A549 (cell line): ENCODE data around the gene MS4A6E. TPM values are rescaled to one million over a fixed set of nuclear protein-coding genes. Genes with fewer than 3 reads are reported as not detected.

Experiments
- ATAC-seq, 2 experiments: fragments of 200-7000 bp in 1 of 2; fragments of >200 bp in 1 of 2; cut with Nextera tagmentation in 1 of 2; cut with Tn5 transposase in 1 of 2; 3 replicates each; pipeline versions ENCODE4 v1.8.0 to v1.9.1; 2018 to 2020; ENCODE audit warnings: mild to moderate bottlenecking in 1 of 2, moderate library complexity in 1 of 2
- CTCF ChIA-PET: fragments of 300-600 bp; sonication (Branson Sonifier 250); formaldehyde crosslinking; extraction: SDS; loops from one replicate; lab custom pipeline; 2021; ENCODE audit warnings: antibody characterized with exemption, inconsistent platforms; lab: Yijun Ruan, JAX
- POLR2A ChIA-PET: fragments of 350-600 bp; formaldehyde crosslinking; extraction: SDS; loops from one replicate; lab custom pipeline; 2021; ENCODE audit warnings: antibody characterized with exemption, inconsistent platforms; lab: Yijun Ruan, JAX
- DNase-seq, 2 experiments: peaks; one replicate each; pipeline versions ENCODE4 v3.0.0 to v3.0.0-alpha.2; 2011 to 2016; ENCODE audit warnings: low read depth in 1 of 2, low spot score in 1 of 2
- FAIRE-seq: peaks from 2 replicates; lab custom pipeline; 2011; peaks lifted over from hg19 to GRCh38; lab: Jason Lieb, UNC
- H3K27ac ChIP-seq, 2 experiments: fragments of >200 bp; sonication (Bioruptor Twin); formaldehyde crosslinking; 3 replicates each; pipeline ENCODE4 v1.5.1; 2016 to 2017
- H3K4me1 ChIP-seq: fragments of >200 bp; sonication (Bioruptor Twin); formaldehyde crosslinking; 3 replicates; pipeline ENCODE4 v1.6.1; 2016
- H3K4me2 ChIP-seq: fragments of >200 bp; sonication (Bioruptor Twin); formaldehyde crosslinking; 3 replicates; pipeline ENCODE4 v1.6.1; 2016
- H3K4me3 ChIP-seq: fragments of >200 bp; sonication (Bioruptor Twin); formaldehyde crosslinking; 3 replicates; pipeline ENCODE4 v1.5.1; 2016
- H3K9me3 ChIP-seq: fragments of >200 bp; sonication (Bioruptor Twin); formaldehyde crosslinking; 3 replicates; pipeline ENCODE4 v1.6.1; 2016
- BHLHE40 ChIP-seq: IDR thresholded peaks from 2 replicates; pipeline ENCODE4 v1.6.1; 2012; ENCODE audit warnings: low read depth, low read length, inconsistent platforms
- CEBPB ChIP-seq, 2 experiments: fragments of >200 bp in 1 of 2; sonication (Bioruptor Twin) in 1 of 2; formaldehyde crosslinking in 1 of 2; IDR thresholded peaks; 2 replicates each; pipeline ENCODE4 v1.6.1; 2012 to 2016
- EP300 ChIP-seq, 2 experiments: fragments of >200 bp; sonication (Bioruptor Twin); formaldehyde crosslinking; IDR thresholded peaks; 2 replicates in 1 of 2; 3 replicates in 1 of 2; pipeline ENCODE4 v1.6.1; 2016 to 2017
- ESRRA ChIP-seq: fragments of 150-350 bp; IDR thresholded peaks from 2 replicates; pipeline ENCODE4 v1.6.1; 2014; ENCODE audit warnings: mild to moderate bottlenecking, low read length, borderline replicate concordance
- FOSL2 ChIP-seq, 2 experiments: fragments of 450-650 bp in 1 of 2; fragments of >200 bp in 1 of 2; sonication (Bioruptor Twin) in 1 of 2; formaldehyde crosslinking; IDR thresholded peaks; 2 replicates each; pipeline versions ENCODE4 v1.5.0 to v1.6.1; 2016 to 2020; ENCODE audit warnings: mild to moderate bottlenecking in 1 of 2, moderate library complexity in 1 of 2
- GATA3 ChIP-seq: IDR thresholded peaks from 2 replicates; pipeline ENCODE4 v1.6.1; 2012; ENCODE audit warnings: borderline replicate concordance
- HDAC2 ChIP-seq: fragments of 200-600 bp; sonication (generic); IDR thresholded peaks from 2 replicates; pipeline ENCODE4 v1.6.1; 2016
- HOXB13 ChIP-seq: fragments of 250-450 bp; sonication (Bioruptor Pico); IDR thresholded peaks from 2 replicates; pipeline ENCODE4 v1.5.0; 2020; ENCODE audit warnings: low read depth, mild to moderate bottlenecking, moderate library complexity
- HOXB5 ChIP-seq: fragments of 250-450 bp; sonication (Bioruptor Pico); IDR thresholded peaks from 2 replicates; pipeline ENCODE4 v1.5.0; 2020; ENCODE audit warnings: mild to moderate bottlenecking, moderate library complexity
- KDM5A ChIP-seq: fragments of 200-600 bp; sonication (generic); IDR thresholded peaks from 2 replicates; pipeline ENCODE4 v1.6.1; 2016; ENCODE audit warnings: antibody characterized with exemption, mild to moderate bottlenecking
- POLR2AphosphoS2 ChIP-seq: conservative IDR thresholded peaks from 2 replicates; pipeline ENCODE4 v1.6.1; 2012; ENCODE audit warnings: low read length, improper control_type of control experiment, inconsistent platforms
- TP53 ChIP-seq: fragments of 250-450 bp; sonication (Bioruptor Pico); IDR thresholded peaks from 2 replicates; pipeline ENCODE4 v1.5.0; 2021; ENCODE audit warnings: mild to moderate bottlenecking, moderate library complexity
- ZC3H11A ChIP-seq: fragments of 450-650 bp; IDR thresholded peaks from 2 replicates; pipeline ENCODE4 v1.6.1; 2014; ENCODE audit warnings: antibody characterized with exemption, mild to moderate bottlenecking
- ZFP36 ChIP-seq: fragments of 450-650 bp; IDR thresholded peaks from 2 replicates; pipeline ENCODE4 v1.6.1; 2014; ENCODE audit warnings: borderline replicate concordance; ENCODE audit not compliant: partially characterized antibody
- WGBS: methylation state at CpG from one replicate; pipeline ENCODE4 v1.1.6; 2017; ENCODE audit errors: missing lambda C conversion rate; 5-methylcytosine and 5-hydroxymethylcytosine counted together
- polyA plus RNA-seq, 4 experiments: library from polyadenylated mRNA; depleted of rRNA in 3 of 4; stranded (reverse); fragments of >200 nt; fragmentation: RNase III in 1 of 4; extraction: RNeasy Plus Mini Kit Qiagen cat#74134 plus additional on column Dnase treatment in 1 of 4; gene quantifications; 2 replicates in 3 of 4; 3 replicates in 1 of 4; pipeline ENCODE4 v1.2.3, GENCODE V29; 2011 to 2017
- TF ChIP-seq, protein P1 (sequence below): IDR thresholded peaks from 2 replicates; pipeline ENCODE4 v1.6.1; 2012
- TF ChIP-seq, protein P2 (sequence below): fragments of 250-450 bp; sonication (Bioruptor Pico); IDR thresholded peaks from 2 replicates; pipeline ENCODE4 v1.5.0; 2020; ENCODE audit warnings: low read depth, mild to moderate bottlenecking, moderate library complexity
- TF ChIP-seq, protein P3 (sequence below): fragments of >200 bp; sonication (Bioruptor Twin); formaldehyde crosslinking; IDR thresholded peaks from 2 replicates; pipeline ENCODE4 v1.6.1; 2016
- TF ChIP-seq, protein P4 (sequence below): IDR thresholded peaks from 2 replicates; pipeline ENCODE4 v1.6.1; 2012
- TF ChIP-seq, protein P5 (sequence below): fragments of >200 bp; sonication (Bioruptor Twin); formaldehyde crosslinking; IDR thresholded peaks from 3 replicates; pipeline ENCODE4 v1.5.1; 2016

The MS4A6E gene
- polyA plus RNA-seq, 2 of the 4 experiments (the other 2 are of a cell fraction) = not detected

DNA sequence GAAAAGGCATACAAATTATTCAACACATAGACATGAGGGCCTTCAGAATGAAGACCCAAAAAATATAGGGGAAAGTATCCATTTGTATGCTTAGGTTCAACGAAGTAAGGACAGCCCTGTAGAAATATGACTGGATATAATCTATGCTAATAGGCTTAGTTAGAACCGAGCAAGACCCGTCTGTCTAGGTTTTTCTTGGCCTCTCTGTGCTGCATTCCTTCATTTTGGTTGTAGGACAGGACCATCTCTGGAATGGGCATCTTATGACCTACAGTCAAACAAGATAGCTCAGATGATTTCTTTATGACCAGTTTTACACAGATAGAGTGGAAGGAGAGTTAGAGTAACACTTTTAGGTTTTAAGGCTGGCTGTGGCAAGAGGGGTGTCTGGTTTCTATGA, 45.7 kb downstream of the MS4A6E start:
- H3K27ac ChIP-seq = no peak overlapping the region

DNA sequence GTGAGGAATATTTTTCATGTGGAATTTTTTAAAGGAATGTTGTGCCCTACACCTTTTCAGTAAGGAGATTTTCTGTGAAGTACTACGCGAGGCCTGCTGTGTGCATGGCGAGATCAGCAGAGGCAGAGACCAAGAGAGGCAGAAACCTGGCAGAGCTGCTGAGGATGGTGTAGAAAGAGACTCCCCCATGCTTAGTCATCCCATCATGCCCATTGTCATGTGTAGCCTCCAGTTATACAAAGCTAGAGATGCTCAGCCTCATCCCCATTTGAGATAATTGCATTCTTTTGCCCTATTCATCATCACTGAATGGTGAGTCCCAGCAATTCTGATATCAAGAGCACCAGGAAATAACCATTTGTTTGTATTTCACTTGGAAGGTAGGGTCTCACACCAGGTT, 48.3 kb downstream of the MS4A6E start:
- ATAC-seq = no peak
- FAIRE-seq = no peak
- POLR2A ChIA-PET = no interaction called here
- CTCF ChIA-PET = no interaction called here
- no peak for DNase-seq
- WGBS = 61% methylated on average over 3 of the region's 3 CpGs
- H3K27ac ChIP-seq = no peak overlapping the region
- H3K4me1 ChIP-seq = peaks cover 7% of the 10 kb centered on the region; the same call in 1 of the 3 replicates
- H3K4me3 ChIP-seq = no peak overlapping the region
- no peaks in the 10 kb centered on the region for H3K9me3 ChIP-seq
- TF ChIP-seq HOXB13 (no peak), CEBPB (IDR thresholded peaks at IDR 0.05) (no peak), TP53 (CRISPR knock-in tag) (no peak), ESRRA (no peak), HDAC2 (no peak), ZFP36 (no peak), GATA3 (no peak), ZC3H11A (no peak), FOSL2 (IDR thresholded peaks at IDR 0.05) (no peak), FOSL2 (CRISPR knock-in tag; IDR thresholded peaks at IDR 0.05) (no peak), KDM5A (no peak), POLR2AphosphoS2 (no peak), HOXB5 (CRISPR knock-in tag) (no peak)
- TF ChIP-seq, protein P1, sequence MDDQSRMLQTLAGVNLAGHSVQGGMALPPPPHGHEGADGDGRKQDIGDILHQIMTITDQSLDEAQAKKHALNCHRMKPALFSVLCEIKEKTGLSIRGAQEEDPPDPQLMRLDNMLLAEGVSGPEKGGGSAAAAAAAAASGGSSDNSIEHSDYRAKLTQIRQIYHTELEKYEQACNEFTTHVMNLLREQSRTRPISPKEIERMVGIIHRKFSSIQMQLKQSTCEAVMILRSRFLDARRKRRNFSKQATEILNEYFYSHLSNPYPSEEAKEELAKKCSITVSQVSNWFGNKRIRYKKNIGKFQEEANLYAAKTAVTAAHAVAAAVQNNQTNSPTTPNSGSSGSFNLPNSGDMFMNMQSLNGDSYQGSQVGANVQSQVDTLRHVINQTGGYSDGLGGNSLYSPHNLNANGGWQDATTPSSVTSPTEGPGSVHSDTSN = no peak
- TF ChIP-seq, protein P2, sequence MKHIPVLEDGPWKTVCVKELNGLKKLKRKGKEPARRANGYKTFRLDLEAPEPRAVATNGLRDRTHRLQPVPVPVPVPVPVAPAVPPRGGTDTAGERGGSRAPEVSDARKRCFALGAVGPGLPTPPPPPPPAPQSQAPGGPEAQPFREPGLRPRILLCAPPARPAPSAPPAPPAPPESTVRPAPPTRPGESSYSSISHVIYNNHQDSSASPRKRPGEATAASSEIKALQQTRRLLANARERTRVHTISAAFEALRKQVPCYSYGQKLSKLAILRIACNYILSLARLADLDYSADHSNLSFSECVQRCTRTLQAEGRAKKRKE (CRISPR knock-in tag) = no peak
- TF ChIP-seq, protein P3, sequence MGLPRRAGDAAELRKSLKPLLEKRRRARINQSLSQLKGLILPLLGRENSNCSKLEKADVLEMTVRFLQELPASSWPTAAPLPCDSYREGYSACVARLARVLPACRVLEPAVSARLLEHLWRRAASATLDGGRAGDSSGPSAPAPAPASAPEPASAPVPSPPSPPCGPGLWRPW = no peak
- TF ChIP-seq, protein P4, sequence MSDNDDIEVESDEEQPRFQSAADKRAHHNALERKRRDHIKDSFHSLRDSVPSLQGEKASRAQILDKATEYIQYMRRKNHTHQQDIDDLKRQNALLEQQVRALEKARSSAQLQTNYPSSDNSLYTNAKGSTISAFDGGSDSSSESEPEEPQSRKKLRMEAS = no peak
- TF ChIP-seq, protein P5, sequence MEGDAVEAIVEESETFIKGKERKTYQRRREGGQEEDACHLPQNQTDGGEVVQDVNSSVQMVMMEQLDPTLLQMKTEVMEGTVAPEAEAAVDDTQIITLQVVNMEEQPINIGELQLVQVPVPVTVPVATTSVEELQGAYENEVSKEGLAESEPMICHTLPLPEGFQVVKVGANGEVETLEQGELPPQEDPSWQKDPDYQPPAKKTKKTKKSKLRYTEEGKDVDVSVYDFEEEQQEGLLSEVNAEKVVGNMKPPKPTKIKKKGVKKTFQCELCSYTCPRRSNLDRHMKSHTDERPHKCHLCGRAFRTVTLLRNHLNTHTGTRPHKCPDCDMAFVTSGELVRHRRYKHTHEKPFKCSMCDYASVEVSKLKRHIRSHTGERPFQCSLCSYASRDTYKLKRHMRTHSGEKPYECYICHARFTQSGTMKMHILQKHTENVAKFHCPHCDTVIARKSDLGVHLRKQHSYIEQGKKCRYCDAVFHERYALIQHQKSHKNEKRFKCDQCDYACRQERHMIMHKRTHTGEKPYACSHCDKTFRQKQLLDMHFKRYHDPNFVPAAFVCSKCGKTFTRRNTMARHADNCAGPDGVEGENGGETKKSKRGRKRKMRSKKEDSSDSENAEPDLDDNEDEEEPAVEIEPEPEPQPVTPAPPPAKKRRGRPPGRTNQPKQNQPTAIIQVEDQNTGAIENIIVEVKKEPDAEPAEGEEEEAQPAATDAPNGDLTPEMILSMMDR = no peak
- no peak overlapping the region for H3K4me2 ChIP-seq

More for the DNA sequence above, 45.7 kb downstream of the MS4A6E start:
- ATAC-seq = no peak
- Histone ChIP-seq H3K4me3 (no peak overlapping the region), H3K4me1 (peaks cover 7% of the 10 kb centered on the region; the same call in 1 of the 3 replicates), H3K4me2 (no peak overlapping the region), H3K9me3 (no peaks in the 10 kb centered on the region)
- ChIA-PET CTCF (interaction anchor here (2.6 kb wide), 1 partner anchor 10 kb away, joined by 9 read pairs; no protein-coding TSS in a partner anchor), POLR2A (no interaction called here)
- TF ChIP-seq, protein P2 (CRISPR knock-in tag) = no peak
- TF ChIP-seq EP300 (IDR thresholded peaks at IDR 0.05) (no peak), BHLHE40 (no peak)
- WGBS = 1% methylated on average over 3 of the region's 3 CpGs
- no peak for FAIRE-seq
- DNase-seq = no peak
